Liver (tissue), 9 donors: ENCODE results near the gene PPP3CA. TPM values are rescaled to one million over a fixed set of nuclear protein-coding genes. Genes with fewer than 3 reads are reported as not detected.

Experiments
- DNase-seq: peaks from one replicate; pipeline ENCODE4 v3.0.0-alpha.2; 2017; ENCODE audit warnings: low spot score
- H3K27ac ChIP-seq, 2 donors: one replicate each; pipeline ENCODE4 v1.7.0; 2013; ENCODE audit warnings: inconsistent platforms in 2 of 2, low read length in 2 of 2, control low read depth in 1 of 2, low read depth in 1 of 2, mild to moderate bottlenecking in 1 of 2
- H3K27me3 ChIP-seq, 4 donors: one replicate each; pipeline versions ENCODE4 v1.6.1 to v1.7.0; 2013; ENCODE audit warnings: low read length in 3 of 4, inconsistent platforms in 1 of 4, mild to moderate bottlenecking in 1 of 4, moderate library complexity in 1 of 4; ENCODE audit not compliant: control insufficient read depth in 4 of 4, insufficient read depth in 4 of 4
- H3K36me3 ChIP-seq, 4 donors: one replicate each; pipeline versions ENCODE4 v1.6.1 to v1.7.0; 2013; ENCODE audit warnings: low read length in 3 of 4, mild to moderate bottlenecking in 3 of 4, low read depth in 1 of 4, moderate library complexity in 1 of 4; ENCODE audit not compliant: control insufficient read depth in 4 of 4, insufficient read depth in 3 of 4
- H3K4me1 ChIP-seq, 4 donors: one replicate each; pipeline versions ENCODE4 v1.6.1 to v1.7.0; 2013; ENCODE audit warnings: low read length in 3 of 4, mild to moderate bottlenecking in 3 of 4, moderate library complexity in 1 of 4; ENCODE audit not compliant: control insufficient read depth in 4 of 4, insufficient read depth in 4 of 4
- H3K4me3 ChIP-seq, 3 donors: one replicate each; pipeline versions ENCODE4 v1.6.1 to v1.7.0; 2013; ENCODE audit warnings: low read length in 3 of 3, control low read depth in 1 of 3, low read depth in 1 of 3, mild to moderate bottlenecking in 1 of 3
- H3K9ac ChIP-seq, 2 donors: one replicate each; pipeline ENCODE4 v1.7.0; 2013; ENCODE audit warnings: low read length in 2 of 2, mild to moderate bottlenecking in 2 of 2, moderate library complexity in 2 of 2, control low read depth in 1 of 2, low read depth in 1 of 2
- H3K9me3 ChIP-seq, 4 donors: one replicate each; pipeline versions ENCODE4 v1.6.1 to v1.7.0; 2013; ENCODE audit warnings: low read length in 3 of 4; ENCODE audit not compliant: control insufficient read depth in 4 of 4
- ATF3 ChIP-seq: IDR thresholded peaks from 2 replicates; pipeline ENCODE4 v1.6.1; 2016; ENCODE audit warnings: antibody characterized with exemption
- CTCF ChIP-seq: fragments of 150-350 bp; IDR thresholded peaks from 2 replicates; pipeline ENCODE4 v1.5.1; 2017; ENCODE audit warnings: improper control_type of control experiment, low read depth, low read length; ENCODE audit not compliant: missing input control
- EGR1 ChIP-seq, 2 donors: IDR thresholded peaks; 2 replicates each; pipeline ENCODE4 v1.6.1; 2016 to 2018; ENCODE audit warnings: antibody characterized with exemption in 2 of 2, low read depth in 2 of 2
- FOXA1 ChIP-seq: IDR thresholded peaks from 2 replicates; pipeline ENCODE4 v1.6.1; 2016; ENCODE audit warnings: antibody characterized with exemption
- FOXA2 ChIP-seq: IDR thresholded peaks from 2 replicates; pipeline ENCODE4 v1.6.1; 2016; ENCODE audit warnings: antibody characterized with exemption
- GABPA ChIP-seq, 2 donors: IDR thresholded peaks in 1 of 2; conservative IDR thresholded peaks in 1 of 2; 2 replicates each; pipeline ENCODE4 v1.6.1; 2016; ENCODE audit warnings: antibody characterized with exemption in 2 of 2, mild to moderate bottlenecking in 1 of 2, moderate library complexity in 1 of 2
- HNF4A ChIP-seq, 2 donors: conservative IDR thresholded peaks; 2 replicates each; pipeline ENCODE4 v1.6.1; 2016; ENCODE audit warnings: antibody characterized with exemption in 2 of 2, mild to moderate bottlenecking in 2 of 2
- JUND ChIP-seq, 2 donors: IDR thresholded peaks; 2 replicates each; pipeline ENCODE4 v1.6.1; 2016; ENCODE audit warnings: antibody characterized with exemption in 2 of 2
- MAX ChIP-seq: IDR thresholded peaks from 2 replicates; pipeline ENCODE4 v1.6.1; 2016; ENCODE audit warnings: antibody characterized with exemption
- NR2F2 ChIP-seq: IDR thresholded peaks from 2 replicates; pipeline ENCODE4 v1.6.1; 2016; ENCODE audit warnings: antibody characterized with exemption
- RAD21 ChIP-seq, 2 donors: IDR thresholded peaks; 2 replicates each; pipeline ENCODE4 v1.6.1; 2016; ENCODE audit warnings: antibody characterized with exemption in 2 of 2, mild to moderate bottlenecking in 2 of 2
- SP1 ChIP-seq: IDR thresholded peaks from 2 replicates; pipeline ENCODE4 v1.6.1; 2018; ENCODE audit warnings: antibody characterized with exemption, mild to moderate bottlenecking
- YY1 ChIP-seq: IDR thresholded peaks from 2 replicates; pipeline ENCODE4 v1.6.1; 2016; ENCODE audit warnings: antibody characterized with exemption, mild to moderate bottlenecking
- ZBTB33 ChIP-seq: IDR thresholded peaks from 2 replicates; pipeline ENCODE4 v1.6.1; 2016; ENCODE audit warnings: antibody characterized with exemption
- WGBS: extraction: QIAGEN DNeasy Blood & Tissue Kit; methylation state at CpG from one replicate; pipeline ENCODE4 v1.1.7; 2013; 5-methylcytosine and 5-hydroxymethylcytosine counted together
- polyA plus RNA-seq, 2 donors: library from polyadenylated mRNA; stranded (reverse) in 1 of 2; unstranded in 1 of 2; fragments of 200-250 nt in 1 of 2; fragments of >200 nt in 1 of 2; fragmentation: Nextera tagmentation in 1 of 2; extraction: Ambion mirVana in 1 of 2; gene quantifications; one replicate each; pipeline versions ENCODE4 v1.2.1 to v1.2.3, GENCODE V29; 2013 to 2015
- total RNA-seq, 2 donors: library from RNA; depleted of rRNA; stranded (reverse); fragments of >200 nt; gene quantifications; one replicate each; pipeline ENCODE4 v1.2.3, GENCODE V29; 2014
- donor health status: healthy.
- donor health status: healthy.
- donor health status: healthy.
- donor health status: healthy.
- donor health status: healthy.

PPP3CA gene
- total RNA-seq = 10 to 100 TPM; 14.5 to 18.2 TPM
- polyA plus RNA-seq = 10 to 100 TPM in 1 of 2 donors, 1 to 10 TPM in 1; 3.6 to 14.0 TPM

GRCh38 chr4:101347267-101347556 is at the start of gene PPP3CA:
PPP3CA (minus strand) TSS chr4:101347526.
- H3K36me3 ChIP-seq = no peaks in the 10 kb centered on the region

GRCh38 chr4:101393256-101393655 is 45.9 kb upstream of the PPP3CA start:
- Histone ChIP-seq H3K36me3 (no peaks in the 10 kb centered on the region), H3K4me1 (no peaks in the 10 kb centered on the region), H3K4me3 (no peak overlapping the region), H3K9me3 (no peaks in the 10 kb centered on the region), H3K27ac (no peak overlapping the region), H3K27me3 (peaks cover 0 to 2% (median 0%) of the 10 kb centered on the region in 4 donors), H3K9ac (no peak overlapping the region)
- no peak for TF ChIP-seq JUND (IDR thresholded peaks at IDR 0.05)
- TF ChIP-seq YY1 = no peak
- no peak for TF ChIP-seq ZBTB33
- WGBS = 51% methylated on average over 2 of the region's 2 CpGs
- no peak for DNase-seq

More at GRCh38 chr4:101347267-101347556, at the start of gene PPP3CA:
- Histone ChIP-seq H3K27me3 (no peaks in the 10 kb centered on the region), H3K4me1 (peaks cover 1 to 25% (median 15%) of the 10 kb centered on the region in 4 donors), H3K27ac (peak within 1 kb of the TSS; percentile 93 to 97), H3K9me3 (no peaks in the 10 kb centered on the region), H3K4me3 (peak within 1 kb of the TSS; percentile 82 to 96 (median 90)), H3K9ac (peak within 1 kb of the TSS; percentile 51 to 53)
- no peak for DNase-seq
- TF ChIP-seq FOXA2 (no peak), SP1 (no peak), GABPA (IDR thresholded peaks at IDR 0.05 in 1 of 2, conservative IDR thresholded peaks at IDR 0.05 in 1 of 2) (no peak), MAX (no peak), NR2F2 (no peak), ATF3 (no peak), JUND (IDR thresholded peaks at IDR 0.05) (no peak), RAD21 (IDR thresholded peaks at IDR 0.05) (no peak), HNF4A (conservative IDR thresholded peaks at IDR 0.05) (no peak)
- under 1% methylated on average over 41 of the region's 41 CpGs for WGBS

DNA sequence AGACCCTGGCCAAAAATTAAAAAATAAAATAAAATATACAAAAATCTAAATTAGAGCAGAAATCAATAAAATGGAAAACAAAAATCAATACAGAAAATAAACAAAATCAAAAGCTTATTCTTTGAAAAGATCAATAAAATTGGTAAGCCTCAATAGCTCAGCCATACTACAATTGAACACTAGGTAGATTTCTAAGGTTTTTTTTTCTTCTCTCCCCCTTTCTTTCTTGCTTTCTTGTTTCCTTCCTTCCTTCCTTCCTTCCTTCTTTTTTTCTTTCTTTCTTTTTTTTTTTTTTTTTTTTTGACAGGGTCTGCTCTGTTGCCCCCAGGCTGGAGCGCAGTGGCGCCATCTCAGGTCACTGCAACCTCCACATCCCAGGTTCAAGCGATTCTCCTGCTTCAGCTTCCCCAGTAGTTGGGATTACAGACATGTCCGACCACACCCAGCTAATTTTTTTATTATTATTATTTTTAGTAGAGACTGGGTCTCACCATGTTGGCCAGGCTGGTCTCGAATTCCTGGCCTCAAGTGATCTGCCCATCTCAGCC is 23.4 kb upstream of the PPP3CA start:
- Histone ChIP-seq H3K4me1 (no peaks in the 10 kb centered on the region), H3K4me3 (no peak overlapping the region), H3K27ac (no peak overlapping the region), H3K9me3 (no peaks in the 10 kb centered on the region), H3K9ac (no peak overlapping the region), H3K36me3 (no peaks in the 10 kb centered on the region), H3K27me3 (no peaks in the 10 kb centered on the region)
- no peak for DNase-seq
- WGBS = 85% methylated on average over 5 of the region's 5 CpGs
- TF ChIP-seq NR2F2 (no peak), GABPA (IDR thresholded peaks at IDR 0.05 in 1 of 2, conservative IDR thresholded peaks at IDR 0.05 in 1 of 2) (no peak), YY1 (no peak), JUND (IDR thresholded peaks at IDR 0.05) (no peak)

DNA sequence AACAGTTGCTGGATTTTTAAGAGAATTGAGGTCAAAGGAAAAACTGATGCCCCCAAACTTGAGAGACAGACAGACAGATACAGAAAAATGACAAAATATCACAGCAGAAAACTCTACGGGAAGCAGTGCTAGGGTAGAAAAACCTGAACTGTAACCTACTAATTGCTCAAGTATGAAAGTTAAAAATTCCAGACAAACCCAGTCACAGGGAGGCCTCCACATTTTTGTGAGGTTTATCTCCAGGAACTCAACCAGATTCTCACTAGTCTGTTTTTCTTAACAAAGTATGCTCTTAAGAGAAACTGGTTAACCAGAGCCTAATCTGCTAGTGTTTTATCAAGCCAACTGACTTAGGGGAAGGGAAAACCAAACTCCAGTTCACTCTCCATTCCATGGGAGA is 19.9 kb upstream of the PPP3CA start:
- 92% methylated on average over 1 of the region's 1 CpG for WGBS
- TF ChIP-seq YY1 (no peak), ZBTB33 (no peak), FOXA1 (no peak), MAX (no peak), EGR1 (IDR thresholded peaks at IDR 0.05; ENCODE audit: low read depth in 2 of 2) (no peak), GABPA (IDR thresholded peaks at IDR 0.05 in 1 of 2, conservative IDR thresholded peaks at IDR 0.05 in 1 of 2) (no peak), RAD21 (IDR thresholded peaks at IDR 0.05) (no peak), HNF4A (conservative IDR thresholded peaks at IDR 0.05) (no peak), NR2F2 (no peak), CTCF (no peak), FOXA2 (no peak)
- Histone ChIP-seq H3K27me3 (no peaks in the 10 kb centered on the region), H3K9me3 (peaks cover 0 to 3% (median 0%) of the 10 kb centered on the region in 4 donors), H3K4me3 (no peak overlapping the region), H3K27ac (no peak overlapping the region), H3K36me3 (no peaks in the 10 kb centered on the region), H3K4me1 (no peaks in the 10 kb centered on the region), H3K9ac (no peak overlapping the region)
- no peak for DNase-seq
